Kidney (tissue), 14 donors: ENCODE results near the gene SLC39A11. TPM values are rescaled to one million over a fixed set of nuclear protein-coding genes. Genes with fewer than 3 reads are reported as not detected.

Experiments used
- DNase-seq, 5 donors: peaks; one replicate each; pipeline ENCODE4 v3.0.0-alpha.2; 2013 to 2020
- FAIRE-seq: peaks from 2 replicates; lab custom pipeline; 2012; peaks lifted over from hg19 to GRCh38; lab: Jason Lieb, UNC
- H3K27ac ChIP-seq, 2 donors: one replicate each; pipeline ENCODE4 v1.7.0; 2013; ENCODE audit warnings: low read depth in 2 of 2, low read length in 2 of 2, inconsistent platforms in 1 of 2
- H3K27me3 ChIP-seq: one replicate; pipeline ENCODE4 v1.7.1; 2013; ENCODE audit warnings: low read length, inconsistent platforms; ENCODE audit not compliant: control insufficient read depth, insufficient read depth
- H3K36me3 ChIP-seq, 3 donors: one replicate each; pipeline versions ENCODE4 v1.7.0 to v1.7.1; 2013; ENCODE audit warnings: low read length in 3 of 3, control low read depth in 1 of 3, inconsistent platforms in 1 of 3; ENCODE audit not compliant: insufficient read depth in 3 of 3, control insufficient read depth in 2 of 3
- H3K4me1 ChIP-seq, 3 donors: one replicate each; pipeline versions ENCODE4 v1.7.0 to v1.7.1; 2013; ENCODE audit warnings: low read length in 3 of 3, inconsistent platforms in 1 of 3, low read depth in 1 of 3; ENCODE audit not compliant: control insufficient read depth in 2 of 3, insufficient read depth in 2 of 3
- H3K4me3 ChIP-seq, 3 donors: one replicate each; pipeline versions ENCODE4 v1.7.0 to v1.8.1; 2013; ENCODE audit warnings: low read length in 3 of 3, control low read depth in 1 of 3, inconsistent platforms in 1 of 3
- H3K9ac ChIP-seq, 3 donors: one replicate each; pipeline versions ENCODE4 v1.7.0 to v1.7.1; 2013; ENCODE audit warnings: low read length in 3 of 3, control low read depth in 1 of 3, inconsistent platforms in 1 of 3
- H3K9me3 ChIP-seq, 3 donors: one replicate each; pipeline versions ENCODE4 v1.7.0 to v1.7.1; 2013; ENCODE audit warnings: low read length in 3 of 3, control low read depth in 1 of 3, inconsistent platforms in 1 of 3; ENCODE audit not compliant: control insufficient read depth in 2 of 3, insufficient read depth in 1 of 3
- CTCF ChIP-seq: IDR thresholded peaks from 3 replicates; pipeline ENCODE4 v1.5.1; 2012; ENCODE audit warnings: mild to moderate bottlenecking, moderate library complexity, borderline replicate concordance; ENCODE audit not compliant: insufficient read depth; ENCODE audit errors: extremely low read depth
- intact Hi-C: fragments of 100-400 bp; cut with DNase I; formaldehyde crosslinking; loops from one replicate; pipeline ENCODE4 v1.11.1; 2022
- polyA plus RNA-seq: library from polyadenylated mRNA; stranded (reverse); fragments of 350-450 nt; fragmentation: Illumina TruSeq; extraction: RNeasy Lipid Tissue Mini Kit (QIAGEN cat#74804); gene quantifications from one replicate; pipeline ENCODE4 v1.2.3, GENCODE V29; 2014; ENCODE audit warnings: low read depth, low replicate concordance; ENCODE audit not compliant: insufficient read depth
- total RNA-seq: library from RNA; stranded (reverse); fragmentation: NEBNext Ultra II Directional; extraction: Animal tissue kit (Norgen Biotek cat#: 25700); gene quantifications from one replicate; pipeline ENCODE4 v1.2.1, GENCODE V29; 2021
- donor health status: control.
- donor health status: control.
- donor health status: control.
- donor health status: control.
- donor health status: control.
- donor health status: DM: yes; HTN: yes; CAD: no.
- donor health status: Normal renal cell carcinoma (clear cell type).

SLC39A11 gene
- total and polyA plus RNA-seq, 2 donors from 2014 or later, result 19.7 to 37.2 TPM

GRCh38 chr17:72931635-72932034 lies 160.9 kb downstream of the SLC39A11 start:
- Histone ChIP-seq H3K27me3 (no peaks in the 10 kb centered on the region), H3K36me3 (no peaks in the 10 kb centered on the region), H3K9me3 (no peaks in the 10 kb centered on the region), H3K27ac (no peak overlapping the region), H3K9ac (no peak overlapping the region), H3K4me1 (peaks cover 0 to 10% (median 7%) of the 10 kb centered on the region in 3 donors), H3K4me3 (no peak overlapping the region)
- no peak for FAIRE-seq
- DNase-seq, result peak in 1 of 5 donors; percentile 51
- intact Hi-C loops, result no loop called here
- no peak for TF ChIP-seq CTCF

- Histone ChIP-seq H3K9ac (no peak overlapping the region), H3K36me3 (no peaks in the 10 kb centered on the region), H3K9me3 (no peaks in the 10 kb centered on the region), H3K27ac (no peak overlapping the region), H3K27me3 (no peaks in the 10 kb centered on the region), H3K4me1 (peaks cover 0 to 10% (median 7%) of the 10 kb centered on the region in 3 donors), H3K4me3 (no peak overlapping the region)
- no peak for FAIRE-seq
- intact Hi-C loops, result no loop called here
- no peak for TF ChIP-seq CTCF
- DNase-seq, result peak in 3 of 5 donors; percentile 25 to 48 (median 45)
Measured at GRCh38 chr17:72931163-72931562, 161.3 kb downstream of the SLC39A11 start.

GRCh38 chr17:72930031-72930430 lies 162.5 kb downstream of the SLC39A11 start:
- intact Hi-C loops, result no loop called here
- FAIRE-seq (no peak), DNase-seq (peak in 3 of 5 donors; percentile 53 to 82 (median 79))
- Histone ChIP-seq H3K36me3 (no peaks in the 10 kb centered on the region), H3K9ac (no peak overlapping the region), H3K9me3 (no peaks in the 10 kb centered on the region), H3K27ac (no peak overlapping the region), H3K4me1 (peaks cover 0 to 10% (median 7%) of the 10 kb centered on the region in 3 donors), H3K27me3 (no peaks in the 10 kb centered on the region), H3K4me3 (no peak overlapping the region)
- no peak for TF ChIP-seq CTCF

GRCh38 chr17:72928454-72929136 lies 163.9 kb downstream of the SLC39A11 start:
- DNase-seq (no peak), FAIRE-seq (no peak)
- no peak overlapping the region for H3K9ac ChIP-seq
- no peak overlapping the region for H3K27ac ChIP-seq
- H3K27me3 ChIP-seq, result no peaks in the 10 kb centered on the region
- no peak for TF ChIP-seq CTCF
- H3K4me3 ChIP-seq, result no peak overlapping the region
- intact Hi-C loops, result no loop called here
- no peaks in the 10 kb centered on the region for H3K36me3 ChIP-seq
- H3K9me3 ChIP-seq, result no peaks in the 10 kb centered on the region
- peaks cover 0 to 10% (median 7%) of the 10 kb centered on the region in 3 donors for H3K4me1 ChIP-seq
